Suppressor macrophage treated with lipopolysaccharide for 1 hour (primary cell): ENCODE measurements around the gene KCNG2.

ENCODE experiments used
- DNase-seq, 3 donors: peaks; one replicate each; pipeline ENCODE4 v3.0.0-alpha.2; 2020 to 2022

Gene KCNG2

GRCh38 chr18:79927607-79928562, 130.1 kb downstream of the KCNG2 start:
- no peak for DNase-seq

- DNase-seq: no peak
Observed at GRCh38 chr18:79928563-79928960, 130.8 kb downstream of the KCNG2 start.

- no peak for DNase-seq
Observed at GRCh38 chr18:79930020-79930642, 132.4 kb downstream of the KCNG2 start.

- DNase-seq: no peak
Observed at GRCh38 chr18:79931475-79931874, 133.7 kb downstream of the KCNG2 start.

- no peak for DNase-seq
Observed at GRCh38 chr18:79932907-79933306, 135.2 kb downstream of the KCNG2 start.

- DNase-seq: no peak
Observed at GRCh38 chr18:79933765-79934164, 136.0 kb downstream of the KCNG2 start.

- DNase-seq: no peak
Observed at GRCh38 chr18:79934311-79935097, 136.8 kb downstream of the KCNG2 start.

GRCh38 chr18:79935098-79935480, 137.4 kb downstream of the KCNG2 start:
- no peak for DNase-seq

- no peak for DNase-seq
Observed at GRCh38 chr18:79935499-79935898, 137.8 kb downstream of the KCNG2 start.

- no peak for DNase-seq
Observed at GRCh38 chr18:79935925-79936324, 138.2 kb downstream of the KCNG2 start.

GRCh38 chr18:79936641-79937040, 138.9 kb downstream of the KCNG2 start:
- DNase-seq: no peak

GRCh38 chr18:79937103-79937860, 139.5 kb downstream of the KCNG2 start:
- DNase-seq: no peak

- DNase-seq: no peak
Observed at GRCh38 chr18:79938196-79938595, 140.5 kb downstream of the KCNG2 start.

GRCh38 chr18:79939096-79939495, 141.4 kb downstream of the KCNG2 start:
- no peak for DNase-seq

- no peak for DNase-seq
Observed at GRCh38 chr18:79940126-79940813, 142.5 kb downstream of the KCNG2 start.

GRCh38 chr18:79940814-79941472, 143.2 kb downstream of the KCNG2 start:
- no peak for DNase-seq

GRCh38 chr18:79941473-79942119, 143.9 kb downstream of the KCNG2 start:
- no peak for DNase-seq

GRCh38 chr18:79942211-79942610, 144.5 kb downstream of the KCNG2 start:
- DNase-seq: no peak

GRCh38 chr18:79942786-79943607, 145.3 kb downstream of the KCNG2 start:
- DNase-seq: no peak

- no peak for DNase-seq
Observed at GRCh38 chr18:79943608-79944125, 145.9 kb downstream of the KCNG2 start.
